Memory B cell (primary cell): ENCODE results near the gene UEVLD.

Source experiments
- ATAC-seq: fragments of 150-1000 bp; cut with Tn5 transposase; 2 replicates; pipeline ENCODE4 v1.10.0; 2021; ENCODE audit warnings: low read depth, mild to moderate bottlenecking, moderate library complexity
- DNase-seq, 2 donors: peaks; one replicate each; pipeline ENCODE4 v3.0.0; 2022; ENCODE audit warnings: low spot score in 2 of 2
- H3K27ac Mint-ChIP-seq: one replicate; pipeline ENCODE4 v1.8.0; 2022; ENCODE audit warnings: mild to moderate bottlenecking, moderate library complexity, mixed read lengths
- H3K27me3 Mint-ChIP-seq: one replicate; pipeline ENCODE4 v1.8.0; 2022; ENCODE audit warnings: mixed read lengths
- H3K36me3 Mint-ChIP-seq: one replicate; pipeline ENCODE4 v1.8.0; 2022; ENCODE audit warnings: mild to moderate bottlenecking, mixed read lengths
- H3K4me1 Mint-ChIP-seq: one replicate; pipeline ENCODE4 v1.8.0; 2022; ENCODE audit warnings: mixed read lengths
- H3K4me3 Mint-ChIP-seq: one replicate; pipeline ENCODE4 v1.8.0; 2022; ENCODE audit warnings: mild to moderate bottlenecking, moderate library complexity, mixed read lengths
- H3K9me3 Mint-ChIP-seq: one replicate; pipeline ENCODE4 v1.8.0; 2022; ENCODE audit warnings: mixed read lengths

The UEVLD gene

GRCh38 chr11:18501629-18502028, 86.9 kb downstream of the UEVLD start:
- H3K4me1 Mint-ChIP-seq: no peaks in the 10 kb centered on the region
- no peaks in the 10 kb centered on the region for H3K27me3 Mint-ChIP-seq
- peak overlapping the region; percentile 11 for H3K27ac Mint-ChIP-seq
- ATAC-seq (no peak), DNase-seq (no peak)
- H3K9me3 Mint-ChIP-seq: no peaks in the 10 kb centered on the region
- H3K4me3 Mint-ChIP-seq: no peak overlapping the region
- peaks cover 37% of the 10 kb centered on the region for H3K36me3 Mint-ChIP-seq

- H3K9me3 Mint-ChIP-seq: no peaks in the 10 kb centered on the region
- no peak overlapping the region for H3K4me3 Mint-ChIP-seq
- H3K4me1 Mint-ChIP-seq: no peaks in the 10 kb centered on the region
- H3K27ac Mint-ChIP-seq: peak overlapping the region; percentile 11
- DNase-seq (no peak), ATAC-seq (no peak)
- H3K36me3 Mint-ChIP-seq: peaks cover 45% of the 10 kb centered on the region
- no peaks in the 10 kb centered on the region for H3K27me3 Mint-ChIP-seq
Measured at GRCh38 chr11:18498039-18498438, 90.5 kb downstream of the UEVLD start.

GRCh38 chr11:18495703-18496102, 92.8 kb downstream of the UEVLD start:
- H3K36me3 Mint-ChIP-seq: peaks cover 30% of the 10 kb centered on the region
- H3K27me3 Mint-ChIP-seq: no peaks in the 10 kb centered on the region
- H3K9me3 Mint-ChIP-seq: no peaks in the 10 kb centered on the region
- H3K4me1 Mint-ChIP-seq: no peaks in the 10 kb centered on the region
- ATAC-seq (no peak), DNase-seq (no peak)
- H3K27ac Mint-ChIP-seq: no peak overlapping the region
- no peak overlapping the region for H3K4me3 Mint-ChIP-seq

DNA sequence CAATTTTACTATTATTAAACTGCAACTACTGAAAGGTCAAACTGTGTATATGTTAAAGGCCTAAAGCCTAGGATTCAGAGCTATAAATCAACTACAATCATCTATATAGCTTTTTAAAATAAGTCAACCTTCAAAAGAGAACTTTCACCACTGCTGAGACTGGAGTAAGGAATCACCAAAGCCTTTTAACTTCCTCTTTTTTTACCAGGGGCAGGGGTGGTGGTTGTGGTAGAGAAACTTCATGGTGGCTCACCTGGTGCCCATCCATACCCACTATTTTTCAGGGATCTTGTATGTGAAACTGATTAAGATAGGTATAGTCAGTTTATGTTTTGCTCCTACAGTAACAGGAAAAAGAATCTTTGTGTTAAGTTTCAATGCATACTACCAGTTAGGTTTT, 93.3 kb downstream of the UEVLD start:
- peaks cover 33% of the 10 kb centered on the region for H3K36me3 Mint-ChIP-seq
- peak; percentile 56 for ATAC-seq
- no peaks in the 10 kb centered on the region for H3K4me1 Mint-ChIP-seq
- H3K9me3 Mint-ChIP-seq: no peaks in the 10 kb centered on the region
- H3K4me3 Mint-ChIP-seq: no peak overlapping the region
- H3K27me3 Mint-ChIP-seq: no peaks in the 10 kb centered on the region
- H3K27ac Mint-ChIP-seq: no peak overlapping the region
- DNase-seq: no peak

GRCh38 chr11:18493310-18493709, 95.2 kb downstream of the UEVLD start:
- no peaks in the 10 kb centered on the region for H3K9me3 Mint-ChIP-seq
- no peak for ATAC-seq
- no peaks in the 10 kb centered on the region for H3K27me3 Mint-ChIP-seq
- H3K4me3 Mint-ChIP-seq: no peak overlapping the region
- peaks cover 31% of the 10 kb centered on the region for H3K36me3 Mint-ChIP-seq
- H3K27ac Mint-ChIP-seq: no peak overlapping the region
- DNase-seq: no peak
- peaks cover 3% of the 10 kb centered on the region for H3K4me1 Mint-ChIP-seq

DNA sequence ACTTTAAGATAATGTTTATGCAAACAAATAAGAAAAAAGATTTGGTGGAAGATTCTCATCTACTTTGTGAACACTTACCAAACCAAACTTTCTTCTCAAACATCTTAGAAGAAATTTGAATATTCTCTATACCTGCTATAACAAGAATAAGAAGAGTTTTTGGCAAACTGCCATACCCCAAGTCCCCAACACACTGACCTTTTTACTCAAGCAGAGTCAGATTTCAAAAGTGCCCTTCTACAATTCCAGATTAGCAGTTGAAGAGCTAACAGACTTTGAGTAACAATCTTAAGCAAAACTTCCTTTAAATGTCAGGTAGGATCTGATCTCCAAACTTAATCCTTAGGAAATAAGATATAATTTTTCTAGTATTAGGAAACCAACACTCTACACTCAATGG, 95.6 kb downstream of the UEVLD start:
- Mint-ChIP-seq H3K27ac (no peak overlapping the region), H3K4me3 (no peak overlapping the region), H3K9me3 (no peaks in the 10 kb centered on the region), H3K27me3 (no peaks in the 10 kb centered on the region), H3K4me1 (peaks cover 3% of the 10 kb centered on the region), H3K36me3 (peaks cover 32% of the 10 kb centered on the region)
- ATAC-seq (no peak), DNase-seq (no peak)

- Mint-ChIP-seq H3K9me3 (no peaks in the 10 kb centered on the region), H3K27ac (no peak overlapping the region), H3K36me3 (peaks cover 35% of the 10 kb centered on the region), H3K27me3 (no peaks in the 10 kb centered on the region), H3K4me1 (peaks cover 3% of the 10 kb centered on the region), H3K4me3 (no peak overlapping the region)
- ATAC-seq (no peak), DNase-seq (no peak)
Measured at GRCh38 chr11:18491924-18492323, 96.6 kb downstream of the UEVLD start.

GRCh38 chr11:18490736-18491485, 97.6 kb downstream of the UEVLD start:
- H3K36me3 Mint-ChIP-seq: peaks cover 36% of the 10 kb centered on the region
- no peak overlapping the region for H3K27ac Mint-ChIP-seq
- DNase-seq: no peak
- peaks cover 3% of the 10 kb centered on the region for H3K4me1 Mint-ChIP-seq
- H3K27me3 Mint-ChIP-seq: no peaks in the 10 kb centered on the region
- no peak for ATAC-seq
- H3K9me3 Mint-ChIP-seq: no peaks in the 10 kb centered on the region
- H3K4me3 Mint-ChIP-seq: no peak overlapping the region

DNA sequence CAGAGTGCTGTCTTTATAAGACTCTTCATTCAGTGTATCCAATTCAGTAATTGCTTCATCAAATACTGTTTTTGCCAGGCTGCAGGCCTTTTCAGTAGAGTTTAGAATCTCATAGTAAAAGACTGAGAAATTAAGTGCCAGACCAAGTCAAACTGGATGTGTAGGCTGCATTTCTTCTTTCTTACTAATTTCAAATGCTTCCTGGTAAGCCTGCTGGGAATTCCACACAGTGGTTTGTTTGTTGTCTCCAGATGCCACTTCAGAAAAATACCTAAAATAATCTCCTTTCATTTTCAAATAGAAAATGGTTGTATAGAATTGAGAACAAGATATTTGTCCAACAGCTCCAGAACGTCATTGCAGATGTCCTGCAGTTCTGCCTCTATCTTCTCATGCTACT, 98.2 kb downstream of the UEVLD start:
- ATAC-seq (no peak), DNase-seq (no peak)
- no peaks in the 10 kb centered on the region for H3K27me3 Mint-ChIP-seq
- no peak overlapping the region for H3K27ac Mint-ChIP-seq
- H3K9me3 Mint-ChIP-seq: no peaks in the 10 kb centered on the region
- H3K36me3 Mint-ChIP-seq: peaks cover 35% of the 10 kb centered on the region
- peaks cover 3% of the 10 kb centered on the region for H3K4me1 Mint-ChIP-seq
- no peak overlapping the region for H3K4me3 Mint-ChIP-seq

DNA sequence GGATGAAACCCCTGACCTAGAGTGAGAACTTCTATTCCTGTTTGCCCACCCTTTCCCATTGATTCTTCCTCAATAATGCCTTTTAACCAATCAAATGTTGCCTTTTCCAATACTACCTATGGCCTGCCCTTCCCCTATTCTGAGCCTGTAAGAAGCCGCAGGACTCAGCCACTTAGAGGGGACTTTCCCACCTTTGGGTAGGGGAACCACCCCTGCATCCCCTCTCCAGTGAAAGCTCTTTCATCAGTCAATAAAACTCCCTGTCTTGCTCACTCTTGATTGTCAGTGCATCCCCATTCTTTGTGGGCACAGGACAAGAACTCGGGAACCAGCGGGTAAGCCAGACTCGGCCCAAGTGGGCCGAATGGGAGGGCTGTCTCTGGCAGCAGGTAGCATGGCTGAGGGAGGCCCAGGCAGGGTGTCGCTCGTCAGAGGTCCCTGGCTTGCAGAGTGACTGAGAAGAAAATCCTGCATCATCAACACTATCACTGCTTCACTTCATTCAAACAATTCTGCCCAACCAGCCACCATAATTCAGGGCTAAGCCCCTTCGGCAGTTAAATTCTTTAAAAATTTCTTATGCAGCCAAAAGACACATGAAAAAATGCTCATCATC, 102.5 kb downstream of the UEVLD start:
- peaks cover 3% of the 10 kb centered on the region for H3K4me1 Mint-ChIP-seq
- H3K27me3 Mint-ChIP-seq: no peaks in the 10 kb centered on the region
- ATAC-seq (peak; percentile 60), DNase-seq (no peak)
- H3K9me3 Mint-ChIP-seq: no peaks in the 10 kb centered on the region
- peak overlapping the region; percentile 2 for H3K27ac Mint-ChIP-seq
- no peak overlapping the region for H3K4me3 Mint-ChIP-seq
- H3K36me3 Mint-ChIP-seq: peaks cover 42% of the 10 kb centered on the region
